HG03469 (cell line): ENCODE data around the gene EIF4EBP2.

Source experiments
- ATAC-seq: cut with Tn5 transposase; IDR thresholded peaks from one replicate; pipeline ENCODE4 v1.9.1; 2021; ENCODE audit warnings: mild to moderate bottlenecking, moderate library complexity, moderate number of reproducible peaks; ENCODE audit not compliant: unreplicated experiment

The EIF4EBP2 gene

GRCh38 chr10:70458329-70459060, 54.5 kb downstream of the EIF4EBP2 start:
- no peak for ATAC-seq

GRCh38 chr10:70459061-70459773, 55.3 kb downstream of the EIF4EBP2 start:
- no peak for ATAC-seq

- ATAC-seq: no peak
These were observed 56.0 kb downstream of the EIF4EBP2 start for GRCh38 chr10:70459774-70460490.

GRCh38 chr10:70461397-70462348, 57.7 kb downstream of the EIF4EBP2 start:
- no peak for ATAC-seq

- no peak for ATAC-seq
These were observed 58.5 kb downstream of the EIF4EBP2 start for GRCh38 chr10:70462349-70462984.

- no peak for ATAC-seq
These were observed 61.3 kb downstream of the EIF4EBP2 start for GRCh38 chr10:70465278-70465677.

GRCh38 chr10:70465832-70466231, 61.9 kb downstream of the EIF4EBP2 start:
- no peak for ATAC-seq

GRCh38 chr10:70466951-70467350, 63.0 kb downstream of the EIF4EBP2 start:
- no peak for ATAC-seq

GRCh38 chr10:70472799-70473454, 69.0 kb downstream of the EIF4EBP2 start:
- no peak for ATAC-seq

- no peak for ATAC-seq
These were observed 70.8 kb downstream of the EIF4EBP2 start for GRCh38 chr10:70474780-70475179.

GRCh38 chr10:70475661-70476060, 71.7 kb downstream of the EIF4EBP2 start:
- ATAC-seq: no peak

- no peak for ATAC-seq
These were observed 72.5 kb downstream of the EIF4EBP2 start for GRCh38 chr10:70476249-70477035.

GRCh38 chr10:70477661-70478162, 73.8 kb downstream of the EIF4EBP2 start:
- no peak for ATAC-seq
